Smooth muscle cell (in vitro differentiated cells): ENCODE data around the gene FBXO40. TPM values are rescaled to one million over a fixed set of nuclear protein-coding genes. Genes with fewer than 3 reads are reported as not detected.

ENCODE experiments used
- DNase-seq: peaks from one replicate; lab custom pipeline; 2025; ENCODE audit not compliant: unreplicated experiment; lab: John Stamatoyannopoulos, UW
- H2AFZ ChIP-seq: fragments of 200-600 bp; sonication (generic); 2 replicates; pipeline ENCODE4 v1.6.0; 2016; ENCODE audit warnings: antibody characterized with exemption, low read depth, mild to moderate bottlenecking
- H3F3A ChIP-seq: fragments of 200-600 bp; sonication (generic); 2 replicates; pipeline ENCODE4 v1.6.0; 2017; ENCODE audit warnings: antibody characterized with exemption, low read depth
- H3K27ac ChIP-seq: fragments of 200-600 bp; sonication (generic); 2 replicates; pipeline ENCODE4 v1.5.1; 2016; ENCODE audit warnings: low read depth, mild to moderate bottlenecking
- H3K27me3 ChIP-seq: fragments of 200-600 bp; sonication (generic); 2 replicates; pipeline ENCODE4 v1.6.1; 2016; ENCODE audit warnings: low read depth, mild to moderate bottlenecking
- H3K36me3 ChIP-seq: fragments of 200-600 bp; sonication (generic); 2 replicates; pipeline ENCODE4 v1.5.1; 2016; ENCODE audit warnings: low read depth
- H3K4me1 ChIP-seq: fragments of 200-600 bp; sonication (generic); 2 replicates; pipeline ENCODE4 v1.5.1; 2016; ENCODE audit warnings: low read depth
- H3K4me2 ChIP-seq: fragments of 200-600 bp; sonication (generic); 2 replicates; pipeline ENCODE4 v1.6.0; 2016; ENCODE audit warnings: mild to moderate bottlenecking
- H3K4me3 ChIP-seq: fragments of 200-600 bp; sonication (generic); 2 replicates; pipeline ENCODE4 v1.5.1; 2016; ENCODE audit warnings: mild to moderate bottlenecking
- H3K79me2 ChIP-seq: fragments of 200-600 bp; sonication (generic); 2 replicates; pipeline ENCODE4 v1.6.0; 2016; ENCODE audit warnings: low read depth, mild to moderate bottlenecking
- H3K9ac ChIP-seq: fragments of 200-600 bp; sonication (generic); 2 replicates; pipeline ENCODE4 v1.6.0; 2016; ENCODE audit warnings: low read depth
- H3K9me3 ChIP-seq: fragments of 200-600 bp; sonication (generic); replicated peaks from 2 replicates; pipeline ENCODE4 v1.5.1; 2016; ENCODE audit warnings: low read depth
- H4K20me1 ChIP-seq: fragments of 200-600 bp; sonication (generic); 2 replicates; pipeline ENCODE4 v1.6.0; 2016; ENCODE audit warnings: low read depth
- WGBS: methylation state at CpG from one replicate; pipeline ENCODE4 v1.1.7; 2016; ENCODE audit warnings: low lambda C conversion rate; 5-methylcytosine and 5-hydroxymethylcytosine counted together
- polyA plus RNA-seq: library from polyadenylated mRNA; unstranded; fragments of >200 nt; fragmentation: Nextera tagmentation; extraction: Ambion mirVana; gene quantifications from 2 replicates; pipeline ENCODE4 v1.2.1, GENCODE V29; 2016
- total RNA-seq: library from RNA; depleted of rRNA; stranded (reverse); fragments of >200 nt; gene quantifications from 2 replicates; pipeline ENCODE4 v1.2.3, GENCODE V29; 2014
- TF ChIP-seq, protein P1 (sequence below): fragments of 200-600 bp; sonication (generic); IDR thresholded peaks from 2 replicates; pipeline ENCODE4 v1.5.1; 2017; ENCODE audit warnings: borderline replicate concordance, mild to moderate bottlenecking, antibody characterized with exemption; ENCODE audit not compliant: insufficient read depth, poor library complexity, severe bottlenecking

FBXO40 gene
- total and polyA plus RNA-seq, 2 experiments from 2014 or later, result not detected

DNA sequence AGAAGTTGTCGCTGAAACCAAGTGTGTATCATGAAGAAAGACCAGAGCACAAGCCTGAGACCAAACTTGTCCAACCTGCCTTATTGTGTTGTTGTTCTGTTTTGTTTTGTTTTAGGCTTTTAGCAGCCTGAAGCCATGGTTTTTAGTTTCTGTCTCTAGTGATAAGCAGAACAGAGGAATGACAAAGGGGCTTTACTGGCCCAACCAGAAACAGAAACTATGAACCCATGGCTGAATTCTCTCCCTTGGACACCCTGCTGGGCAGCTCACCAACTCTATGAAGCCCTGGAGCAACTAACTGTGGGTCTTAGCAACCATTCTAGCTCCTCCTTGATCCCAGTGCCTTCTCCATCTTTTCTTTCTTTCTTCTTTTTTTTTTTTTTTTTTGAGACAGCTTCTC lies 37.2 kb downstream of the FBXO40 start:
- Histone ChIP-seq H3K27ac (no peak overlapping the region), H3F3A (no peaks in the 10 kb centered on the region), H3K36me3 (no peaks in the 10 kb centered on the region), H3K27me3 (no peaks in the 10 kb centered on the region), H4K20me1 (no peaks in the 10 kb centered on the region), H3K9ac (no peak overlapping the region), H3K79me2 (no peaks in the 10 kb centered on the region), H3K4me1 (no peaks in the 10 kb centered on the region), H3K9me3 (no peaks in the 10 kb centered on the region), H2AFZ (no peak overlapping the region), H3K4me3 (no peak overlapping the region), H3K4me2 (no peak overlapping the region)
- 78% methylated on average over 1 of the region's 1 CpG for WGBS
- DNase-seq, result no peak
- TF ChIP-seq, protein P1, sequence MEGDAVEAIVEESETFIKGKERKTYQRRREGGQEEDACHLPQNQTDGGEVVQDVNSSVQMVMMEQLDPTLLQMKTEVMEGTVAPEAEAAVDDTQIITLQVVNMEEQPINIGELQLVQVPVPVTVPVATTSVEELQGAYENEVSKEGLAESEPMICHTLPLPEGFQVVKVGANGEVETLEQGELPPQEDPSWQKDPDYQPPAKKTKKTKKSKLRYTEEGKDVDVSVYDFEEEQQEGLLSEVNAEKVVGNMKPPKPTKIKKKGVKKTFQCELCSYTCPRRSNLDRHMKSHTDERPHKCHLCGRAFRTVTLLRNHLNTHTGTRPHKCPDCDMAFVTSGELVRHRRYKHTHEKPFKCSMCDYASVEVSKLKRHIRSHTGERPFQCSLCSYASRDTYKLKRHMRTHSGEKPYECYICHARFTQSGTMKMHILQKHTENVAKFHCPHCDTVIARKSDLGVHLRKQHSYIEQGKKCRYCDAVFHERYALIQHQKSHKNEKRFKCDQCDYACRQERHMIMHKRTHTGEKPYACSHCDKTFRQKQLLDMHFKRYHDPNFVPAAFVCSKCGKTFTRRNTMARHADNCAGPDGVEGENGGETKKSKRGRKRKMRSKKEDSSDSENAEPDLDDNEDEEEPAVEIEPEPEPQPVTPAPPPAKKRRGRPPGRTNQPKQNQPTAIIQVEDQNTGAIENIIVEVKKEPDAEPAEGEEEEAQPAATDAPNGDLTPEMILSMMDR, result no peak

DNA sequence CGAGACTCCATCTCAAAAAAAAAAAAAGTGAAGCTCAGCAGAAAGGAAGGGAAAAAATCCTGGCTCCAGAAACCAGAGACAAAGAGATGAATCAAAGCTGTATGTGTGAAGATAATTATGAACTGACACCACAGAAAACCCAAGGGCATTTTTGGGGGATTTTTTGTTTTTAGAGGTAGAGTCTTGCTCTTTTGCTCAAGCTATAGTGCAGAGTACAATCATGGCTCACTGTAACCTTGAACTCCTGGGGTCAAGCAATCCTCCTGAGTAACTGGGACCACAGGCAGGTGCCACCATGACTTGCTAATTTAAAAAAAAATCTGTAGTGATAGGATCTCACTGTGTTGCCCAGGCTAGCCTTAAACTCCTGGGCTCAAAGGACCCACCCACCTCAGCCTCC lies 44.7 kb downstream of the FBXO40 start:
- Histone ChIP-seq H3K4me3 (no peak overlapping the region), H3K9me3 (no peaks in the 10 kb centered on the region), H3K4me1 (no peaks in the 10 kb centered on the region), H3K9ac (no peak overlapping the region), H3K27ac (no peak overlapping the region), H3K27me3 (no peaks in the 10 kb centered on the region), H2AFZ (no peak overlapping the region), H3F3A (no peaks in the 10 kb centered on the region), H3K4me2 (no peak overlapping the region), H4K20me1 (no peaks in the 10 kb centered on the region), H3K36me3 (no peaks in the 10 kb centered on the region), H3K79me2 (no peaks in the 10 kb centered on the region)
- WGBS, result 94% methylated on average over 1 of the region's 1 CpG
- TF ChIP-seq, protein P1, result no peak
- DNase-seq, result no peak

DNA sequence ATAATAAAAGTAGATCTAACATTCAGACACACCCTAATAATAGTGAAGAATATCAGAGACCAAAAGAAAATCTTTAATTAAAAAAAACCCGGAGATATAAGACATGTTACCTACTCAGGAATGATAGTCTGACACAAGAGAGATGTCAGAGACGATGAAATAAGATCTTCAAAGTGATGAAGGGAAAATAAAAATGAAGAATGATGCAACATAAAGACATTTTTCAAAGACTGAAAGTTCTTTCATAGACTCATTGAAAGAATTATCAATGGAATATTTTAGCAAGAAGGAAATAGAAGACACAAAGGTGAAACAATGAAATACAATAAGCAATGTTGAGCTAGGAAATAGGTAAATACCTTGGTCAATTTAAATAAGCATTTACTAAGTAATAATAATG lies 47.9 kb downstream of the FBXO40 start:
- TF ChIP-seq, protein P1, result no peak
- Histone ChIP-seq H2AFZ (no peak overlapping the region), H3K27ac (no peak overlapping the region), H3K36me3 (no peaks in the 10 kb centered on the region), H3F3A (no peaks in the 10 kb centered on the region), H4K20me1 (no peaks in the 10 kb centered on the region), H3K9ac (no peak overlapping the region), H3K4me2 (no peak overlapping the region), H3K9me3 (no peaks in the 10 kb centered on the region), H3K27me3 (no peaks in the 10 kb centered on the region), H3K4me3 (no peak overlapping the region), H3K4me1 (no peaks in the 10 kb centered on the region), H3K79me2 (no peaks in the 10 kb centered on the region)
- no peak for DNase-seq
- 97% methylated on average over 2 of the region's 2 CpGs for WGBS

DNA sequence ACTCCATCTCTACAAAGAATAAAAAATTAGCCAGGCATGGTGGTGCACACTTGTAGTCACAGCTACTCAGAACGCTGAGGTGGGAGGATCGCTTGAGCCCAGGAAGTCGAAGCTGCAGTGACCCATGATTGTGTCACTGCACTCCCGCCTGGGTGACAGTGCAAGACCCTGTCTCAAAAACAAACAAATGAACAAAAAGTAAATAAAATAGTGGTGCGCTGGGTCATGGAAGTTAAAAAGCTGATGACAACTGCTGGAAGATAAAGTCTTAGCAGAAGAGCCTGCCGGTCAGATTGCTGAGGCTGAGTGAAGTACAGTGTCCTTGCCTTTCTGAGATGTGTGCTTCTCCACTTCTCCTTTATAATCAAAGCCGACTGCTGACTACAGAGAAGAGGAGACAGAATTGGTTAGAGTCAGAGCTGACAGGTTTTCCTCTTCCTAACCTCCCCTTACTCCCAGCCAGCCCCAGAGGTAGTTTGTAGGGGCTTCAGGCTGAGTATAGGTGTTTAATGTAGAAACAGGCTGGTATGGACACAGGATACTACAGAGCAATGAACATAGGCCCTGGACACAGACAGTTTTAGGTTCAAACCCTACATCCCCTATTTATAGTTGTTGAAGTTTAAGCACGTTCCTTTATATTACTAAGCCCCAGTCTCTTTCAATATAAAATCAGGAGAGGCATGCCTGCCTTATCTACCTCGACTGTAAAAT lies 49.6 kb downstream of the FBXO40 start:
- Histone ChIP-seq H3K9me3 (no peaks in the 10 kb centered on the region), H3K4me3 (no peak overlapping the region), H3K27ac (no peak overlapping the region), H3F3A (no peaks in the 10 kb centered on the region), H3K9ac (no peak overlapping the region), H3K36me3 (no peaks in the 10 kb centered on the region), H3K27me3 (no peaks in the 10 kb centered on the region), H3K4me2 (no peak overlapping the region), H4K20me1 (no peaks in the 10 kb centered on the region), H2AFZ (no peak overlapping the region), H3K79me2 (no peaks in the 10 kb centered on the region), H3K4me1 (no peaks in the 10 kb centered on the region)
- DNase-seq, result no peak
- TF ChIP-seq, protein P1, result no peak
- WGBS, result 85% methylated on average over 9 of the region's 9 CpGs
